Neural progenitor cell (in vitro differentiated cells): ENCODE measurements around the gene OS9. TPM values are rescaled to one million over a fixed set of nuclear protein-coding genes. Genes with fewer than 3 reads are reported as not detected.
A peak's percentile ranks its signal among the peaks of the same experiment; 100 is the strongest.

Experiments used
- DNase-seq: peaks from one replicate; pipeline ENCODE4 v3.0.0-alpha.2; 2016; ENCODE audit warnings: low spot score
- H2AFZ ChIP-seq: fragments of 200-600 bp; sonication (generic); replicated peaks from 2 replicates; pipeline ENCODE4 v1.6.1; 2016; ENCODE audit warnings: antibody characterized with exemption
- H3F3A ChIP-seq: fragments of 200-600 bp; sonication (generic); 2 replicates; pipeline ENCODE4 v1.6.1; 2016; ENCODE audit warnings: antibody characterized with exemption, low read depth
- H3K27ac ChIP-seq: fragments of 200-600 bp; sonication (generic); 2 replicates; pipeline ENCODE4 v1.5.1; 2016; ENCODE audit warnings: mild to moderate bottlenecking
- H3K27me3 ChIP-seq: fragments of 200-600 bp; sonication (generic); 2 replicates; pipeline ENCODE4 v1.6.1; 2016; ENCODE audit warnings: mild to moderate bottlenecking, moderate library complexity
- H3K36me3 ChIP-seq: fragments of 200-600 bp; sonication (generic); 2 replicates; pipeline ENCODE4 v1.5.1; 2016
- H3K4me1 ChIP-seq: fragments of 200-600 bp; sonication (generic); 2 replicates; pipeline ENCODE4 v1.6.1; 2016; ENCODE audit warnings: mixed run types
- H3K4me2 ChIP-seq: fragments of 200-600 bp; sonication (generic); 2 replicates; pipeline ENCODE4 v1.6.1; 2016
- H3K4me3 ChIP-seq: fragments of 200-600 bp; sonication (generic); 2 replicates; pipeline ENCODE4 v1.5.1; 2016
- H3K79me2 ChIP-seq: fragments of 200-600 bp; sonication (generic); 2 replicates; pipeline ENCODE4 v1.6.1; 2016; ENCODE audit warnings: low read depth
- H3K9ac ChIP-seq: fragments of 200-600 bp; sonication (generic); 2 replicates; pipeline ENCODE4 v1.6.1; 2016
- H3K9me3 ChIP-seq: fragments of 200-600 bp; sonication (generic); 2 replicates; pipeline ENCODE4 v1.5.1; 2016; ENCODE audit warnings: low read depth
- H4K20me1 ChIP-seq: fragments of 200-600 bp; sonication (generic); 2 replicates; pipeline ENCODE4 v1.6.1; 2016; ENCODE audit warnings: low read depth
- H3K27ac Mint-ChIP-seq: 3 replicates; pipeline ENCODE4 v1.8.0; 2021; ENCODE audit warnings: mixed read lengths
- H3K27me3 Mint-ChIP-seq: 2 replicates; pipeline ENCODE4 v1.8.0; 2022; ENCODE audit warnings: low read depth, mild to moderate bottlenecking, inconsistent platforms, moderate library complexity, mixed read lengths; ENCODE audit not compliant: insufficient read depth
- H3K36me3 Mint-ChIP-seq: 3 replicates; pipeline ENCODE4 v1.8.0; 2021; ENCODE audit warnings: mixed read lengths
- H3K4me1 Mint-ChIP-seq: 3 replicates; pipeline ENCODE4 v1.8.0; 2021; ENCODE audit warnings: mixed read lengths
- H3K4me3 Mint-ChIP-seq: 3 replicates; pipeline ENCODE4 v1.8.0; 2021; ENCODE audit warnings: mild to moderate bottlenecking, moderate library complexity, mixed read lengths
- H3K9me3 Mint-ChIP-seq: 3 replicates; pipeline ENCODE4 v1.8.0; 2020; ENCODE audit warnings: mixed read lengths
- EZH2 ChIP-seq: fragments of 200-600 bp; sonication (generic); IDR thresholded peaks from 2 replicates; pipeline ENCODE4 v1.6.1; 2017; ENCODE audit warnings: antibody characterized with exemption, mild to moderate bottlenecking, moderate library complexity
- EZH2phosphoT487 ChIP-seq: fragments of 200-600 bp; sonication (generic); IDR thresholded peaks from 2 replicates; pipeline ENCODE4 v1.6.1; 2017; ENCODE audit warnings: antibody characterized with exemption
- total RNA-seq: library from RNA; depleted of rRNA; stranded (reverse); fragments of >200 nt; gene quantifications from 2 replicates; pipeline ENCODE4 v1.2.3, GENCODE V29; 2015; ENCODE audit warnings: low replicate concordance
- TF ChIP-seq, protein P1 (sequence below): fragments of 200-600 bp; sonication (generic); IDR thresholded peaks from 2 replicates; pipeline ENCODE4 v1.5.1; 2017; ENCODE audit warnings: antibody characterized with exemption, mild to moderate bottlenecking

The OS9 gene
- total RNA-seq, 1 donor from 2014 or later, result 113 TPM

GRCh38 chr12:57744777-57745484 lies 51.0 kb downstream of the OS9 start, which contains the start of gene TSPAN31:
Gene TSPAN31 (plus strand): TSS chr12:57745039. CDS start chr12:57745155, 116 bp downstream.
- H3K9ac ChIP-seq, result peak within 1 kb of the TSS; percentile 63
- peaks cover 64% of the 10 kb centered on the region for H3F3A ChIP-seq
- H3K4me2 ChIP-seq, result peak within 1 kb of the TSS; percentile 98
- no peaks in the 10 kb centered on the region for H4K20me1 ChIP-seq
- H3K79me2 ChIP-seq, result peaks cover 27% of the 10 kb centered on the region
- H3K36me3 ChIP-seq, result no peaks in the 10 kb centered on the region
- peaks cover 13% of the 10 kb centered on the region for H3K4me1 ChIP-seq
- H3K27ac ChIP-seq, result peak within 1 kb of the TSS; percentile 94
- Mint-ChIP-seq H3K27me3 (peaks cover 9% of the 10 kb centered on the region), H3K27ac (peak within 1 kb of the TSS; percentile 99), H3K4me1 (peaks cover 30% of the 10 kb centered on the region), H3K36me3 (peaks cover 25% of the 10 kb centered on the region), H3K9me3 (no peaks in the 10 kb centered on the region), H3K4me3 (peak within 1 kb of the TSS; percentile 95)
- H3K27me3 ChIP-seq, result peaks cover 40% of the 10 kb centered on the region
- no peak for TF ChIP-seq EZH2phosphoT487
- TF ChIP-seq, protein P1, sequence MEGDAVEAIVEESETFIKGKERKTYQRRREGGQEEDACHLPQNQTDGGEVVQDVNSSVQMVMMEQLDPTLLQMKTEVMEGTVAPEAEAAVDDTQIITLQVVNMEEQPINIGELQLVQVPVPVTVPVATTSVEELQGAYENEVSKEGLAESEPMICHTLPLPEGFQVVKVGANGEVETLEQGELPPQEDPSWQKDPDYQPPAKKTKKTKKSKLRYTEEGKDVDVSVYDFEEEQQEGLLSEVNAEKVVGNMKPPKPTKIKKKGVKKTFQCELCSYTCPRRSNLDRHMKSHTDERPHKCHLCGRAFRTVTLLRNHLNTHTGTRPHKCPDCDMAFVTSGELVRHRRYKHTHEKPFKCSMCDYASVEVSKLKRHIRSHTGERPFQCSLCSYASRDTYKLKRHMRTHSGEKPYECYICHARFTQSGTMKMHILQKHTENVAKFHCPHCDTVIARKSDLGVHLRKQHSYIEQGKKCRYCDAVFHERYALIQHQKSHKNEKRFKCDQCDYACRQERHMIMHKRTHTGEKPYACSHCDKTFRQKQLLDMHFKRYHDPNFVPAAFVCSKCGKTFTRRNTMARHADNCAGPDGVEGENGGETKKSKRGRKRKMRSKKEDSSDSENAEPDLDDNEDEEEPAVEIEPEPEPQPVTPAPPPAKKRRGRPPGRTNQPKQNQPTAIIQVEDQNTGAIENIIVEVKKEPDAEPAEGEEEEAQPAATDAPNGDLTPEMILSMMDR, result no peak
- no peak for TF ChIP-seq EZH2
- no peaks in the 10 kb centered on the region for H3K9me3 ChIP-seq
- DNase-seq, result peak; percentile 98
- peak within 1 kb of the TSS; percentile 87 for H3K4me3 ChIP-seq
- H2AFZ ChIP-seq, result peak within 1 kb of the TSS; percentile 85

DNA sequence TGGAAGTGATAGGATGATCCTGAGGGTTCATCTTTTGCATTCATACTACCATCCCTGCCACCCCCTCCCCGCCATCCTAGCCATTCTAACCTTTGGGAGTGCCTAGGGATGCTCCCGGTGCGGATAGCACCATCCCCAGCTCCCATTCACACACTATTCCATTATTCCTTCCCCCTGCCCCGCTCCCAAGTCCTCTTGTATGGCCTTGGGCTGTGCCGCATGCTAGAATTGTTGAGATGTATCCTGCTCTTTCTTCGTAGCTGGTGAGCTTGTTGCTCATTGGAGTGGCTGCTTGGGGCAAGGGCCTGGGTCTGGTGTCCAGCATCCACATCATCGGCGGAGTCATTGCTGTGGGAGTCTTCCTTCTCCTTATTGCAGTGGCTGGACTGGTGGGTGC lies 51.6 kb downstream of the OS9 start:
- Histone ChIP-seq H3K27me3 (peaks cover 34% of the 10 kb centered on the region), H3K27ac (peak overlapping the region; percentile 94), H2AFZ (peak overlapping the region; percentile 85), H3K79me2 (peaks cover 33% of the 10 kb centered on the region), H3K4me3 (peak overlapping the region; percentile 87), H3F3A (peaks cover 64% of the 10 kb centered on the region), H3K9me3 (no peaks in the 10 kb centered on the region), H3K4me2 (peak overlapping the region; percentile 98), H3K4me1 (peaks cover 9% of the 10 kb centered on the region), H3K36me3 (no peaks in the 10 kb centered on the region), H4K20me1 (no peaks in the 10 kb centered on the region), H3K9ac (peak overlapping the region; percentile 57)
- H3K27me3 Mint-ChIP-seq, result peaks cover 9% of the 10 kb centered on the region
- H3K4me3 Mint-ChIP-seq, result peak overlapping the region; percentile 95
- peaks cover 30% of the 10 kb centered on the region for H3K36me3 Mint-ChIP-seq
- H3K27ac Mint-ChIP-seq, result peak overlapping the region; percentile 99
- H3K9me3 Mint-ChIP-seq, result no peaks in the 10 kb centered on the region
- peaks cover 30% of the 10 kb centered on the region for H3K4me1 Mint-ChIP-seq
- TF ChIP-seq, protein P1, result no peak
- no peak for TF ChIP-seq EZH2phosphoT487
- TF ChIP-seq EZH2, result no peak
- peak; percentile 38 for DNase-seq

DNA sequence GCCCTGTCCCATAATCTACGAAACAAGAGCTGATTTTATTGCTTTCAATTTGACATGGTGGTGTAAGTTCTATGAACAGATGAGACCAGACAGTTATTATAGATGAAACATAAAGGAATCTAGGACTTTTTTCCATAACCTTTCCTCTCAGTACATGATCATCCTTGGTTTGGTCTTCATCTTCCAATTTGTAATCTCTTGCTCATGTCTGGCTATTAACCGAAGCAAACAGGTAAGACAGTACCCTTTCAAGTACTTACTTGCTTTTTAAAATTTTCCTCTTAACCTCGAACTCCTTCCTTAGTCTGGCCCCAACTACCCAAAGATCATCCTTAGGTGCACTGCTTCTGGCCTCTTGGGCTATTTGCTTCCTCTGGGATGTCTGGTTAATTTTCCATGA lies 52.1 kb downstream of the OS9 start:
- Mint-ChIP-seq H3K27me3 (peaks cover 9% of the 10 kb centered on the region), H3K36me3 (peaks cover 35% of the 10 kb centered on the region), H3K4me3 (peak overlapping the region; percentile 95), H3K27ac (peak overlapping the region; percentile 99), H3K9me3 (no peaks in the 10 kb centered on the region), H3K4me1 (peaks cover 30% of the 10 kb centered on the region)
- TF ChIP-seq EZH2, result no peak
- TF ChIP-seq, protein P1, result no peak
- TF ChIP-seq EZH2phosphoT487, result no peak
- Histone ChIP-seq H3K4me2 (peak overlapping the region; percentile 98), H3K4me3 (peak overlapping the region; percentile 87), H4K20me1 (no peaks in the 10 kb centered on the region), H2AFZ (no peak overlapping the region), H3K27me3 (peaks cover 29% of the 10 kb centered on the region), H3K27ac (no peak overlapping the region), H3K79me2 (peaks cover 38% of the 10 kb centered on the region), H3K36me3 (no peaks in the 10 kb centered on the region), H3K9ac (no peak overlapping the region), H3F3A (peaks cover 64% of the 10 kb centered on the region), H3K9me3 (no peaks in the 10 kb centered on the region), H3K4me1 (peaks cover 10% of the 10 kb centered on the region)
- DNase-seq, result no peak
